ENCODE results near the gene GID8.
"Not testable (repeated sequence)": the region's sequence is repeated elsewhere in the genome, so short reads cannot be mapped to it uniquely, and the experiment has no call there.

Gene GID8

GRCh38 chr20:62959101-62959971, 21.4 kb downstream of the GID8 start:
- no peak for DNase-seq

DNA sequence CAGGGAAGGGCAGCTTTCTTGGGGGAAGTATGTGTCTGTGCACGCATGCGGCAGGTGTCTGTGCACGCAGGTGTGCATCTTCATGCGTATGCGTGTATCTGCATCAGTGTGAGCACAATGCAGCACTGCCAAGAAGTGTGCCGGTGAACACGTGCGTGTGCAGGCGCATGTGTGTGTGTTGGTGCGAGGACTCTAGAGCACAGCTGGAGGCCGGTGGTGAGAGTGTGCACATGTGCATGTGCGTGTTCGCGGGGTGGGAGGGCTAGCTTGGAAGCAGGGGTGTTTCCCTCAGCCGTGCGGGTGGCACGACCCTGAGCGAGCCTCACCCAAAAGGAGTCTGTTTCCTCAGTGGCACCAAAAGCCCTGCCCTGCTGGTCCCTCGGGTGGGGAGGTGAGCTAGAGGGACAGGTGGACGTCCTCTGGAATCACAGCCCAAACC, 22.1 kb downstream of the GID8 start:
- no peak for DNase-seq

GRCh38 chr20:62960446-62961309, 22.7 kb downstream of the GID8 start:
- DNase-seq, result not testable (repeated sequence)

GRCh38 chr20:62961310-62961783, 23.4 kb downstream of the GID8 start:
- no peak for DNase-seq

- DNase-seq, result no peak
Measured at GRCh38 chr20:62961799-62962198, 23.9 kb downstream of the GID8 start.

- no peak for DNase-seq
Measured at GRCh38 chr20:62962221-62962879, 24.4 kb downstream of the GID8 start.

GRCh38 chr20:62962891-62963613, 25.1 kb downstream of the GID8 start:
- DNase-seq, result no peak

DNA sequence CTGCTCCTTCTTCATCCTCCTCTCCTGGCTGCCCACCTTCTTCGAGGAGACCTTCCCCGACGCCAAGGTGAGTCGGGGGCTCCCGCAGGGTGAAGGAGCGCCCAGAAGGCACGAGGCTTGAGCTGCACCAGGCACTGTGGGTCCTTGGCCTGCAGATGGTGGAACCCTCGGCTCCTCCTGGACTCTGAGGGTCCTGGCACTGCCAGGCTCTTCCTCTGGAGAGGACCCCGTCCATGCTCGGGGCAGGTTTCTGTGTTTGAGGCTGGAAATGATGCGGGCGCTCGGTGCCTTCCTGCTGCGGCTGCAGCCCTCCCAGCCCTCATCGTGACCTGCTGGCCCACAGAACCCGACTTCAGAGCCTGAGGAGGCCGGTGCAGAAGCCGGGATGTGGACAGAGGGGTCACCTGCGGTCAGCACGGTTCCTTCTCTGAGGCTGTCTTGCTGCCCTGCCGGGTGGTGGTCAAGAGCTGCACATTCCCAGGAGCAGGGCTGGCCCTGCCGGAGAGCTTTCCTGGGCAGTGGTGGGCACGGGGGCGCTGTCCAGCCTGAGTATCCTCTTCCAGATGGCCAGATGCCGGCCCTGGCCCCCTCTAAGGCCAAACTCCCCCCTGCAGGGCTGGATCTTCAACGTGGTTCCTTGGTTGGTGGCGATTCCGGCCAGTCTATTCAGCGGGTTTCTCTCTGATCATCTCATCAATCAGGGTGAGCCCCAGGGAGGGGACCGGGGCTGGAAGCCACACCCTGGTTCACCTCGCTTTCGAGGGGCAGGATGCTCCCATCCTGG, 25.9 kb downstream of the GID8 start:
- no peak for DNase-seq

DNA sequence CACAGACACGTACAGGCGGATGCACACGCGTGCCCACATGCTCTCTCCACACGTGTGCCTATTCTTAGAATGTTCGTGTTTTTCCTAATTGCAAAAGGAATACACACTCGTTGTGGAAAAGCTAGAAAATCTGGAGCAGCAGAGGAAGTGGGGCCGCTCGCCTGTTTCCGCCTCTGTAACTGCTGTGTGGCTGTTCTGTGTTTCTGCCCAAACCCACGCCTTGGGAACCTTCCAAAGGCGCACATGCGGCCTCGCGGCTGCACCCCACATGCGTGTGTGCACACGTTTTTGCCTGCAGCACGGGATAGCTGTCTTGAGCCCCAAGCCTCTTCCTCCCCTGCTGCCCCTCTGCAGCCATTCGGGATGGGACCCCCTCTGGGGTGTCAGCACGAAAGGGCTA, 26.8 kb downstream of the GID8 start:
- DNase-seq, result no peak

- DNase-seq, result no peak
Measured at GRCh38 chr20:62965363-62965771, 27.4 kb downstream of the GID8 start.

DNA sequence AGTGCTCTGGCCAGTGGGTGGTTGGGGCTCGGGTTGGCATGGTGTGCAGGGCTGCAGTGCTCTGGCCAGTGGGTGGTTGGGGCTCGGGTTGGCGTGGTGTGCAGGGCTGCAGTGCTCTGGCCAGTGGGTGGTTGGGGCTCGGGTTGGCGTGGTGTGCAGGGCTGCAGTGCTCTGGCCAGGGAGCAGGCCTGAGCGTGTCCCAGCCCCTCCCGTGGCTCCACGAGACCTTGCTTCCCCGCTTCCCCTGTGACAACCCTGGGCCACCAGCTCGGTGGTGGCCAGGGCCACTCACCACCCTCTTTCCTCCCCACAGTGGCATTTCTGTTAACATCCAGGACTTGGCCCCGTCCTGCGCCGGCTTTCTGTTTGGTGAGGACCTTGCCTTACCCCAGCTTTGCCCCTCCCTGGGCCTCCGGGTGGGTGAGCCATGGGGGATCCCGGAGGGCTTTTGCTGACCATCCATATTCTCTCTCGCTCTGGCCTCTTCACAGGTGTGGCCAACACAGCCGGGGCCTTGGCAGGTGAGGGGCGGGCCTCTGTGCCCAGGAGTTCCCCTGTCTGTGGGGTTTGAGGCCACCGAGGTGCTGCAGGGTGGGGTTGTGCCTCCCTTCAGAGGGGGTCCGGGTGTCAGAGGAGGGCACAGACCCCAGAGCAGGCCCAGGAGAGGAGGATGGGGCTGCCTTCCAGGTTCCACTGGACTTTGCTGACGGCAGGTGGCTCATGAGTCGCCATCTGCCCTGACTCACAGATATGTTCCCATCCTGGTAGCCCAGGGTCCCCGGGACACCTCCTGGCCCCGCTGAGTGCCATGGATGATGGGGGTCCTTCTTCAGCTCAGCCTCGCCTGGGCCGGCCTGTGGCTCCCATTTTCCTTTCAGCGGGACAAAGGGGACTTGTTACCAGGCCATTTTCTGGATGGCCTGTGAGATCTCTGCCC, 28.5 kb downstream of the GID8 start:
- no peak for DNase-seq

DNA sequence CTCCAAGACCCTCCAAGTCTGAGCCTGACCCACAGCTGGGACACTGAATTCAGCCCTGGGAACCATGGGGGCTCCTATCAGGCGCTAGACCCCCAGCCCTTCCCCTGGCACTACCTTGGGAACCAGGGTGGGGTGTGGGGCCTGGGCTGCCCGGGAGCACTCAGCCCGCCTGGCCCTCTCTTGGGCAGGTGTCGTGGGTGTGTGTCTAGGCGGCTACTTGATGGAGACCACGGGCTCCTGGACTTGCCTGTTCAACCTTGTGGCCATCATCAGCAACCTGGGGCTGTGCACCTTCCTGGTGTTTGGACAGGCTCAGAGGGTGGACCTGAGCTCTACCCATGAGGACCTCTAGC, 29.2 kb downstream of the GID8 start:
- DNase-seq, result no peak

DNA sequence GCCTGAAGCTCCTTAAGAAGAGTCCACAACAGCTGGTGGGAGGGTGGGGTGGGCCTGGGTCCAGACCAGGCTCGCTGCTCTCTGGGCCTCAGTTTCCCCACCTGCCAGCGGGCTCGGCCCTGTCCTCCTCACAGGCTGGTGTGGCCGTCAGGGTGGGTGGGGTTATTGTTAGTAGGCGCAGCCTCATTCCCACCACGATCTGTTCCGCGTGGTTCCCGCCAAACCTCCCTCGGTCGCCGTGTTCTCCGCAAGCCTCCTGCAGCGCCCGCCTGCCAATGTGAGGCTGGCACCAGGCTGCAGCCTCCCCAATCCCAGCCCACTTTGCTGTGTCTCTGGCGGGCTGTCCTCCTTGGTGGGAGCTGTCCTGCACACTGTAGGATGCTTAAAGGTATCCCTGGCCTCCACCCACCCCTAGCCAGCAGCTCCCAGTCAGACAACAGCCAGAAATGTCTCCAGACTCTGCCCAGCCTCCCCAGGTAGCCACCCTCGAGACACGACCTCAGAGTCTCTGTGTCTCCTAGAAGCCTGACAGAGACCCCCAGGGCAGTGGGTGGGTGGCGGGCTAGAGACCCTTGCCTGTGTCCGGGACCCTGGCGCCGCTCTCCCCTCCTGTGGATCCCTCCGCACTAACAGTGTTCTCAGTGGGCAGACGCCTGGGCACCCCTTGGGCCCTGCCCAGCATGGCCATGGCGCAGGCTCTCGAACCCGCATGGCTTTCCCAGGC, 29.8 kb downstream of the GID8 start:
- DNase-seq, result no peak

GRCh38 chr20:62968378-62969178, 30.6 kb downstream of the GID8 start:
- no peak for DNase-seq

GRCh38 chr20:62969179-62969760, 31.3 kb downstream of the GID8 start:
- DNase-seq, result no peak

DNA sequence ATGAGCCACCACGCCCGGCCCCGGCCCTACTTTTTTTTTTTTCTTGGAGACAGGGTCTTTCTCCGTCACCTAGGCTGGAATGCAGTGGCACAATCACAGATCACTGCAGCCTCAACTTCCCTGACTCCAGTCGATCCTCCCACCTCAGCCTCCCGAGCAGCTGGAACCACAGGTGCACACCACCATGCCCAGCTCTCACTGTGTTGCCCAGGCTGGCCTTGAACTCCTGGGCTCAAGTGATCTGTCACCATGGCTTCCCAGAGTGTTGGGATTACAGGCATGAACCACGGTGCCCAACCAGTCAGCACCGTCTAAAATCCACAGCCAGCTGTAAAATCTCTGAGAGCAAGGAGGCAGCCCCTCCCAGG, 32.0 kb downstream of the GID8 start:
- DNase-seq, result no peak

GRCh38 chr20:62970307-62971210, 32.6 kb downstream of the GID8 start:
- no peak for DNase-seq
